Measurements from ENCODE around the gene PIK3R3.
A peak's percentile ranks its signal among the peaks of the same experiment; 100 is the strongest.
"Not testable (repeated sequence)": the region's sequence is repeated elsewhere in the genome, so short reads cannot be mapped to it uniquely, and the experiment has no call there.

The PIK3R3 gene

DNA sequence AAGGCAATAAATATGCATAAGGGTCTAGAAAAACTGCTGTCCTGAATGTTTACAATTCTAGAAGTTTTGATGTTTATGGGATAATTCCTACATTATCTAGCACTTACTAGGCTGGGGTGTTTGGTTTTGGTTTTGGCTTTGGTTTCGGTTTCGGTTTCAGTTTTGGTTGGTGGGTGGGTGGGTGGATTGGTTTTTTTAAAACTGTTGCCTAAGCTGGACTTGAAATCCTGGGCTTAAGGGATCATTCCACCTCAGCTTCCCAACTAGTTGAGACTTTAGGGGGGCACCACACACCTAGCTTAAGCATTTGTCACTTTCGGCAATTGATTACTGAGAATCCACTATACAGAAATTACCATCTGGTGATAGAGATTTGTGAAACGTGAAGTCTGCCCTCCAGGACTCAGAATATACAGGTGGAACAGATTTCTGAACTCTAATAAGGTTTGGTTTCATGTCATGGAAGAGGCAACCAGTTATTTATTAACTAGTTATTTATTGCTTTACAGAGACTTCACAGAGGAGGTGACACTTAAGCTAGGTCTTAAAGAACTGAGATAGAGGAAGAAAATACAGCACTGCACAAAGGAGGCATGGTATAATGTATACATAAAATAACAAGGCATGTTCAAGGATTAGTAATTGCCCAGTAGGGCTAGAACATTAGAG is 69.6 kb downstream of the PIK3R3 start:
- peak; percentile 39 to 59 for DNase-seq

DNA sequence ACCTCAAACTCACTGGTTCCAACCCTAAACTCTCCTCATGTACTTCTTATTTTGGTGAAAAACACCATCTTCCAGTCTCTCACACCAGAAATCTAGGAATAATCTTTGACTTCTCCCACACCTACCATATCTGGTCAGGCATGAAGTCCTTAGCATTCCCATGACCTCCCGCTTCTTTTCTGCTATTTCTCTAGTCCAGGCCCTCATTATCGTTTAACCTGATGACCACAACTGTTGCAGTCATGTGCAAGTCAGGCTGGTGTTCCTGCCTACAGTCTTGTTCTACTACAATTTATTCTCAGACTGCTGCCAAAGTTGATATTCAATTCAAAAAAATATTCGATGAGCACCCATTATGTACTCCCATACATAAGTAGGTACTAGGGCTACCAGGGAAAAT is 71.3 kb downstream of the PIK3R3 start:
- no peak for DNase-seq

GRCh38 chr1:46058936-46059335 is 73.5 kb downstream of the PIK3R3 start:
- peak in 1 of 2 donors; percentile 14 for DNase-seq

DNA sequence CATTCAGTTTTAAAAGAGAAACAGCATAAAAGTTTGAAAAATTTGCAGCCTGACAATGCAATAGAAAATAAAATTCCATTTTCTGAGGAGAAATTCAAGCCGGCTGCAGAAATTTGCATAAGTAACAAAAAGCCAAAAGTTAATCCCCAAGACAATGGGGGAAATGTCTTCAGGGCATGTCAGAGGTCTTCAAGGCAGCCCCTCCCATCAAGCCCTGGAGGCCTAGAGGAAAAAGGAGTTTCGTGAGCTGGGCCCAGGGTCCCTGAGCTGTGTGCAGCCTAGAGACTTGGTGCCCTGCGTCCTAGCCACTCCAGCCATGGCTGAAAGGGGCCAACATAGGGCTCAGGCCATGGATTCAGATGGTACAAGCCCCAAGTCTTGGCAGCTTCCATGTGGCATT is 74.6 kb downstream of the PIK3R3 start:
- no peak for DNase-seq

DNA sequence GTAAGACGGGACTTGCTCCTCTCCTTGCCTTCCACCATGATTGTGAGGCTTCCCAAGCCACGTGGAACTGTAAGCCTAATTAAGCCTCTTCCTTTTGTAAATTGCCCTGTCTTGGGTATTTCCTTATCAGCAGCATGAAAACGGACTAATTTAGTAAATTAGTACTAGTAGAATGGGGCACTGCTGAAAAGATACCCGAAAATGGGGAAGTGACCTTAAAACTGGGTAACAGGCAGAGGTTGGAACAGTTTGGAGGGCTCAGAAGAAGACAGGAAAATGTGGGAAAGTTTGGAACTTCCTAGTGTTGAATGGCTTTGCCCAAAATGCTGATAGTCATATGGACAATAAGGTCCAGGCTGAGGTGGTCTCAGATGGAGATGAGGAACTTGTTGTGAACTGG is 75.2 kb downstream of the PIK3R3 start:
- DNase-seq, result not testable (repeated sequence)

DNA sequence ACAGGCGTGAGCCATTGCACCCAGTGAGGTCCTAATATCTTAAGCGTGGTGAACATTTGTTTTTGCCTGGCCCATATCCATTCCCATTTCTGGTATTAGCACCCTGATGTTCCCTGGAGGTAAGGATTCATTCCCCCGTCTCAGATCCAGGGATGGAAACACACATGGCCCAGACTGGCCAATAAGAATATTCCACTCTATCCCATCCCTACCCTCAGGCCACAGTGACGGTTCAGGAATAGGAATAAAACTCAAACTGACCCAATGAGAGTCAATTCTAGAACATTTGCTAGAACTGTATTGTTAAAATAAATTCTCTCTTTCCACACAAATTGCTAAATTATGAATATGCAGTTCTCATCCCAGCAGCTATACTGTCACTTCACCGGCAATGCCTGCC is 76.1 kb downstream of the PIK3R3 start:
- no peak for DNase-seq

- no peak for DNase-seq
Measured at GRCh38 chr1:46053734-46054133, 78.7 kb downstream of the PIK3R3 start.

DNA sequence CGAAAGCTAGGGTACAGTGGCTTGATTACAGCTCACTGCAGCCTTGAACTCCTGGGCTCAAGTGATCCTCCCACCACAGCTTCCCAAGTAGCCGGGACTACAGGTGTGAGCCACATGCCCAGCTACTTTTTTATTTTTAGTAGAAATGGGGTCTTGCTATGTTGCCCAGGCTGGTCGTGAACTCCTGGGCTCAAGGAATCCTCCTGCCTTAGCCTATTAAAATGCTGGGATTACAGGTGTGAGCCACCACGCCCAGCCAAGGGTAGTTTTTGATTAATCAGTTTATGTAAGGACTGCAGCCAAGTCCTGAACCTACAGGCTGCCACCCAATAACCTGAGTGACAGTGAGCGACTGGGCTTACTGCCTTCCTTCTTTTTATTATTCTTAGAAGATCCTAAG is 88.3 kb downstream of the PIK3R3 start:
- DNase-seq, result no peak

- peak; percentile 30 to 31 for DNase-seq
Measured at GRCh38 chr1:46043458-46044017, 88.9 kb downstream of the PIK3R3 start.

- DNase-seq, result no peak
Measured at GRCh38 chr1:46041974-46042373, 90.5 kb downstream of the PIK3R3 start.

DNA sequence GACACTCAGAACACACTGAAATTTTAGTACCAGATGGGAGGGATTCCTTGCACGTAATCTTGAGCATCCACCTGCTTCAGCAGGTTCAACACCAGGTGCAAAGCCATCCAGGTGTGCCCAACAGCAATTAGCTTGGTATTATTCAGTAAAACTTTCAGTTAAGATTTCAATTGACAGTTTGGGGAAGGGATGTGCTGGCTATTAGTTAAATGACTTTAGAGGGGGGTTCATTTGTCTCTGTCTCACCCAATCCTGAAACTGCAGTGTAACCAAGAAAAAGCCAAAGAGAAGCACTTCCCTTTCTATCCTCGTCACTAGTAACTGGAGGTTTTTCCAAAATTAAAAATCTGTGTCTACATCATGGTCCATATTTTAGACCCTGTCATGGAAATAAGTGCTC is 90.9 kb downstream of the PIK3R3 start:
- no peak for DNase-seq

- DNase-seq, result no peak
Measured at GRCh38 chr1:46039571-46040052, 92.8 kb downstream of the PIK3R3 start.

DNA sequence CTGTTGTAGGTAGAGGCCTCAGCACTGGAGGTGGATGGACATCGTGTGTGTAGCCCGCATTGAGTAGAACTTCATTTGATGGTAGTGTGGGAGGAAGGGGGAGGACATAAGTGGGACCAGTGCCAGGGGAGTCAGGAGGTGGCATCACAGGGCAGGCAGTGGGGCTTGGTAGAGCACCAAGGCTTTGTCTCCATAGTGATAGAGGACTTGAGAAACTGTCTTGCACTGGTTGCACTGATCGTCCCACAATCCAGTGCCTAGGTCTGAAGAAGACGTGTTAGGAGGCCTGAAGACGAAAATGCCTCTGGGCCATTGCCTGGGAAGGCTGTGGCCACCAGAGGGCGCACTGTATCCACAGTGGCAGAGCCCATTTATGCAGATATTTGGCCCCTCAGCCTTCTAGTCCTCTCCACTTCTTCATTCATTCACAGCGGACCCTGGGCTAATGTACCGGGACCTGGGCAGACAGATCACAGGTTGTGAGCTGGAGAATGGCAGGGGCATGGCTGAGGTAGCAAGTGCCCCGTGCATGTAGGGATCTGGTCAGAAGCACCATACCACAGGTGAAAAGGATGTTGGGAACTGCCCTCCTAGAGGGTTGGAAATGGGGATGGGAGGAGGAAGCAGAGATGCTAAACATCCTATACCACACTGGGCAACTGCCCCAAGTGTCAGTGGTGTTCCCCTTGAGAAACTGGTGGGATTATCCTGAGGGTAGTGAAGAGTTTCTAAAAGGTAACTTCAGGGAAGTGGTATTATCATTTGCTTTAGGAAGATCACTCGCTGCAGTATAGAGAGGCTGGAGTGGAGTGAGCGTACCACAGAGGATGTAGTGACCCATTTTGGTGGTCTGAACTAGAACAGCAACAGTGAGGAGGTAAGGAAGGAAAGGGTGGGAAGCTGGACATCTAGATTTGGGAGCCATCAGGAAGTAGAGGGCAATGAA is 95.3 kb downstream of the PIK3R3 start:
- peak; percentile 52 to 91 for DNase-seq

- no peak for DNase-seq
Measured at GRCh38 chr1:46034601-46035516, 97.6 kb downstream of the PIK3R3 start.

- DNase-seq, result no peak
Measured at GRCh38 chr1:46030876-46031660, 101.4 kb downstream of the PIK3R3 start.

DNA sequence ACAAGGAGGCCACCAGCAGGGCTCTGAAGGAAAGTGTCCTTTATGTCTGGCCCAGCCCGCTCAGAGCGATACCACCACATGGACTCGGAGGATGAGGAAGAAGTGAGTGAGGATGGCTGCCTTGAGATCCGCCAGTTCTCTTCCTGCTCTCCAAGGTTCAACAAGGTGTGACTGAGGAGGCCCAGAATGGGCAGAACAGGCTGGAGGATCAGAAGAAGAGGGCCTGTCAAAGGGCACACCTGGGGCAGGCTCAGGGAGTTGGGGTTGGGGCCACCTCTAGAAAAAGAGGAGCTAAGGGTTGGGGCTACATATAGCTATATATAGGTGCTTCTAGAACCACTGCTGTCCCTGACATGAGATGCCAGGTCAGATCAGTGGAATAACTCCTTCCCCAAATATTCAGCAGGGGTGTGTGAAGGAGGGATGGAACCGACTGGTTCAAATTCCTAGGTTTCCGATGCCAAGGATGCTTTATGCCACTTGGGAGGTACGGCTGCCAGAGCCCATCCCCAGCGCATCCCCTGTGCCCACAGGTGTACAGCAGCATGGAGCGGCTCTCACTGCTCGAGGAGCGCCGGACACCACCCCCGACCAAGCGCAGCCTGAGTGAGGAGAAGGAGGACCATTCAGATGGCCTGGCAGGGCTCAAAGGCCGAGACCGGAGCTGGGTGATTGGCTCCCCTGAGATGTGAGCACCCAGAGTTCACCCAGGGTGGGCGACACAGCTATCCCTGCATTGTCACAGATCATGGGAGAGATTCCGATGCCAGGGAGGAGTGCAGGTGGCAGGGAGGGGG is 102.2 kb downstream of the PIK3R3 start:
- DNase-seq, result no peak

DNA sequence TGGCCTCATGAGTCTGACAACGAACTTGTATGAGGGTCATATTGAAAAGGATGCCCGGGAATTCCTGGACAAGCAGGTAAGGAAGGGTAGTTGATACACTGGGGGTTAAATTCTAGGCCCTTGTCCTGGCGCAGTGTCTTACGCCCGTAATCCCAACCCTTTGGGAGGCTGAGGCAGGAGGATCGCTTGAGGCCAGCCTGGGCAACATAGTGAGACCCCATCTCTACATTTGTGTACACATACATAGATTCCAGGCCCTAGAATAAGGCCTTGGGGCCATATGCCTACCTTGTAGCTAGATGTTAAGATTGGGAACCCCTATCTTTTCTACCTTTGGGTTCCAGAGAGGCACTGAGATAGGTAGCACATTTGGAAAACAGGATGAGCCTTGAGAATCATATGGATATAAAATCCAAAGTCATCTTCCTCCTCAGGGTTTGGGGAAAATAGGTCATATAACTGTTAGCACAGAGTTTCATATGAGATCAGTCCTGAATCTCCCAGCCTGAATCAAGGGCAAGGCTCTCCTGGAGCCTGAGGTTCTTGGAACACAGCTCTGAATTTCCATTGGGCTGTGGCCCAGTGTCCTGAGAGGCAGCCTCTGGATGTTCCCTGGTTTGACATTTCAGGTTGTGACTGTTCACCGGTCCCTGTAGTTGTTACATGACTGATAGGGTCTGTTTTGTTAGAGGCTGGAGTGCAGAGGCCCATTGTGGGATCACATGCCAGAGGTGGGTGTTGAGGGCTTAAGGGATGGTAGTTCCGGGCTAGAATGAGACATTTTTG is 104.4 kb downstream of the PIK3R3 start:
- no peak for DNase-seq

DNA sequence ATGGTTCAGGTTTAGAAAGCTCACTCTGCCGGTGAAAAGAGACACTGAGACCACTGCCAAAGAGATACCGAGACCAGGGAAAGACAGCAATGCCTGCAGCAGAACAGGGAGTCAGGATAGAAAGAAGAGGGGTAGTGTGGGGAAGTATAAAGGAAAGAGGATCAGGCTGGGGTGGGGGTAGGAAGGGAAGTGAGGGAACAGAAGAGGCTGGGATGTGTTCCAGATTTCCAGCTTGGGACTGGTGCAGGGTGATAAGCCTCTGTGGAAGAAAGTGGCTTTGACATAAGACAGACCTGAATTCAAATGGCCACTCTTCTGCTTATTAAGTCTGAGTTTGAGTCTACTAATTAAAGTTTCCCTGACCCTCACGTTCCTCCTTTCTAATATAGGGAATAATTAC is 105.9 kb downstream of the PIK3R3 start:
- no peak for DNase-seq

DNA sequence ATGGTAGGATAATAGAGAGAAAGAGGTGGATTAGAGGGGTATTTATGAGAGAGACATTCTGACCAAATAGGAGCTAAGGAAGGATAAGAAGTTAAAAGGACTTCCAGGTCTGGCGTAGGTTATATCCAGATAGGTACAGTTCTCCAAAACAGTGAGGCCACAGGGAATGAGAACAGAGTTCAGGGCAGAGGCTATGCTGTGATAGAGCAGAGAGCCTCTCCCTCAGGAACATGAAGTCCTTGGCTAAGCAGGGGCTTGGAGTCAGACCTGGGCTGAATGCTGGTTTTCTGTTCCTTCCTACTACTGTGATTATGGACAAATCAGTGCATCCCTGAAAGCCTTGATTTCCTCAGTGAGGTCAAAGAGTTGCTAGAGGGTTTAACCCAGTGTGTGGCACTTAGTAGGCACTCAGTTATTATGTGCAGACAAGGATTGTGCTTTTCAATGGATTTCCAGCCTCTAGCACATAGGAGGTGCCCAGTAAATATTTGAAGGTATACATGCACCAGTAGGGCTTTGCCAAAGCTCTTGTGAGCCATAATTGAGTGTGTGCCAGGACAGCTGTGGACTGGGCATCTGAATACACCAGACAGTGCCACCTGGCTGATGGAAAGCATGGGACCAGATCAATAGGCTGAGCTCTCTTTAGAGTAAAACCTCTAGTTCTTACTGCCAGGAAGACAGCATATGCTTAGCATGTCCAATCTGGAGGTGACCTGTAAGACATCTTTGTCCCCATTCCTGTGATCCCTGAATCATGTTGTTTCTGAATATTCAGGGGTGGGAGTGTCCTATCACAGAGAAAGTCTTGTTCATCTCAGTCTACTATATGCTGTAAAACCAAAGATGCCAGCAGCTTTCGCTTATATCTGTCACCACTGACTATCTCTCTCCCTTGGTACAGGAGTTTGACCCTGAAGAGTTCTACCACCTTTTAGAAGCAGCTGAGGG is 111.1 kb downstream of the PIK3R3 start:
- DNase-seq, result no peak
